IMR-90 (cell line): Measurements from ENCODE around the gene ROBO4. TPM values are rescaled to one million over a fixed set of nuclear protein-coding genes. Genes with fewer than 3 reads are reported as not detected.
A peak's percentile ranks its signal among the peaks of the same experiment; 100 is the strongest.

ENCODE experiments used
- ATAC-seq: fragments of 200-7000 bp; cut with Tn5 transposase; 2 replicates; pipeline ENCODE4 v1.9.1; 2020; ENCODE audit warnings: low read depth, mild to moderate bottlenecking, moderate library complexity
- BruUV-seq: library from RNA; stranded (reverse); fragments of 400-500 nt; replicated peaks from 2 replicates; lab custom pipeline; 2021; lab: Mats Ljungman, UMichigan
- CTCF ChIA-PET: fragments of 300-600 bp; formaldehyde crosslinking; extraction: SDS; loops from one replicate; lab custom pipeline; 2021; ENCODE audit warnings: antibody characterized with exemption; lab: Yijun Ruan, JAX
- POLR2A ChIA-PET: fragments of 300-600 bp; sonication (Branson Sonifier 250); formaldehyde crosslinking; loops from one replicate; lab custom pipeline; 2022; ENCODE audit warnings: antibody characterized with exemption; ENCODE audit not compliant: unreplicated experiment; lab: Charles Lee
- DNase-seq: peaks from one replicate; pipeline ENCODE4 v3.0.0; 2013
- H2AFZ ChIP-seq: replicated peaks from 2 replicates; pipeline ENCODE3; 2013; ENCODE audit warnings: low read length, mild to moderate bottlenecking; ENCODE audit not compliant: poor library complexity
- H2AK5ac ChIP-seq: 2 replicates; pipeline ENCODE4 v1.6.1; 2013; ENCODE audit warnings: low read depth, low read length, inconsistent platforms
- H2AK9ac ChIP-seq: replicated peaks from 2 replicates; pipeline ENCODE3; 2013; ENCODE audit warnings: mild to moderate bottlenecking, low read depth, low read length, moderate library complexity; ENCODE audit not compliant: poor library complexity
- H2BK120ac ChIP-seq: 2 replicates; pipeline ENCODE4 v1.6.1; 2013; ENCODE audit warnings: low read depth, low read length, inconsistent platforms
- H2BK15ac ChIP-seq: 3 replicates; pipeline ENCODE4 v1.6.1; 2013; ENCODE audit warnings: low read depth, low read length, inconsistent platforms
- H2BK20ac ChIP-seq: 2 replicates; pipeline ENCODE4 v1.6.1; 2013; ENCODE audit warnings: low read depth, mild to moderate bottlenecking, inconsistent platforms, low read length, moderate library complexity
- H2BK5ac ChIP-seq: 2 replicates; pipeline ENCODE4 v1.6.1; 2013; ENCODE audit warnings: mild to moderate bottlenecking, low read depth, low read length, inconsistent platforms; ENCODE audit not compliant: poor library complexity, severe bottlenecking
- H3K14ac ChIP-seq: replicated peaks from 2 replicates; pipeline ENCODE4 v1.6.1; 2013; ENCODE audit warnings: low read depth, low read length, inconsistent platforms
- H3K18ac ChIP-seq: 2 replicates; pipeline ENCODE4 v1.6.1; 2013; ENCODE audit warnings: low read depth, low read length, control low read depth
- H3K23ac ChIP-seq: 2 replicates; pipeline ENCODE4 v1.6.1; 2013; ENCODE audit warnings: low read depth, low read length, inconsistent platforms
- H3K27ac ChIP-seq: 2 replicates; pipeline ENCODE4 v1.5.1; 2013; ENCODE audit warnings: mild to moderate bottlenecking, control low read depth, low read length; ENCODE audit not compliant: insufficient read depth
- H3K27me3 ChIP-seq: 2 replicates; pipeline ENCODE4 v1.6.1; 2013; ENCODE audit warnings: low read length; ENCODE audit not compliant: control insufficient read depth, insufficient read depth
- H3K36me3 ChIP-seq: 2 replicates; pipeline ENCODE4 v1.6.1; 2013; ENCODE audit warnings: low read length, mixed read lengths; ENCODE audit not compliant: control insufficient read depth, insufficient read depth
- H3K4ac ChIP-seq: 2 replicates; pipeline ENCODE4 v1.6.1; 2013; ENCODE audit warnings: low read depth, low read length, inconsistent platforms
- H3K4me1 ChIP-seq: 2 replicates; pipeline ENCODE4 v1.6.1; 2013; ENCODE audit warnings: low read length, mixed read lengths; ENCODE audit not compliant: control insufficient read depth, insufficient read depth
- H3K4me2 ChIP-seq: 2 replicates; pipeline ENCODE4 v1.6.1; 2013; ENCODE audit warnings: low read depth, mild to moderate bottlenecking, control low read depth, low read length, moderate library complexity
- H3K4me3 ChIP-seq: 2 replicates; pipeline ENCODE4 v1.5.1; 2013; ENCODE audit warnings: low read depth, mild to moderate bottlenecking, control low read depth, low read length, moderate library complexity; ENCODE audit not compliant: insufficient read depth
- H3K56ac ChIP-seq: 2 replicates; pipeline ENCODE4 v1.6.1; 2013; ENCODE audit warnings: low read length, inconsistent platforms; ENCODE audit not compliant: insufficient read depth; ENCODE audit errors: extremely low read depth
- H3K79me1 ChIP-seq, 2 experiments: 2 replicates each; pipeline ENCODE4 v1.6.1; 2013; ENCODE audit warnings: low read length in 2 of 2, inconsistent platforms in 1 of 2, low read depth in 1 of 2
- H3K9ac ChIP-seq: 2 replicates; pipeline ENCODE4 v1.6.1; 2013; ENCODE audit warnings: low read depth, low read length, control low read depth
- H3K9me1 ChIP-seq: 2 replicates; pipeline ENCODE4 v1.6.1; 2013; ENCODE audit warnings: low read length, inconsistent platforms; ENCODE audit not compliant: insufficient read depth
- H3K9me3 ChIP-seq: 2 replicates; pipeline ENCODE4 v1.6.1; 2013; ENCODE audit warnings: low read length; ENCODE audit not compliant: control insufficient read depth, insufficient read depth
- H4K20me1 ChIP-seq: 2 replicates; pipeline ENCODE4 v1.6.1; 2013; ENCODE audit warnings: low read length, inconsistent platforms; ENCODE audit not compliant: insufficient read depth
- H4K5ac ChIP-seq: 2 replicates; pipeline ENCODE4 v1.6.1; 2013; ENCODE audit warnings: mild to moderate bottlenecking, low read depth, low read length, control low read depth
- H4K8ac ChIP-seq, 2 experiments: 2 replicates each; pipeline ENCODE4 v1.6.1; 2013; ENCODE audit warnings: low read depth in 2 of 2, low read length in 2 of 2, control low read depth in 1 of 2, inconsistent platforms in 1 of 2
- H4K91ac ChIP-seq: 2 replicates; pipeline ENCODE4 v1.6.1; 2013; ENCODE audit warnings: low read depth, low read length, inconsistent platforms; ENCODE audit not compliant: insufficient read depth
- CEBPB ChIP-seq: IDR thresholded peaks from 2 replicates; pipeline ENCODE4 v1.6.1; 2012; ENCODE audit warnings: low read depth, low read length, improper control_type of control experiment
- CHD1 ChIP-seq: IDR thresholded peaks from 2 replicates; pipeline ENCODE4 v1.6.1; 2012; ENCODE audit warnings: low read depth, low read length, improper control_type of control experiment
- CTCF ChIP-seq: conservative IDR thresholded peaks from 2 replicates; pipeline ENCODE4 v1.5.1; 2012; ENCODE audit warnings: mild to moderate bottlenecking, low read depth, low read length, improper control_type of control experiment
- ELK1 ChIP-seq: fragments of 150-350 bp; IDR thresholded peaks from 2 replicates; pipeline ENCODE4 v1.6.1; 2016; ENCODE audit warnings: low read depth, mild to moderate bottlenecking, low read length, moderate library complexity, borderline replicate concordance
- FOS ChIP-seq: fragments of 150-350 bp; IDR thresholded peaks from 2 replicates; pipeline ENCODE4 v1.6.1; 2016; ENCODE audit warnings: low read depth, low read length
- MAFK ChIP-seq: IDR thresholded peaks from 2 replicates; pipeline ENCODE4 v1.6.1; 2012; ENCODE audit warnings: low read depth, low read length, improper control_type of control experiment
- MAZ ChIP-seq: IDR thresholded peaks from 2 replicates; pipeline ENCODE4 v1.6.1; 2012; ENCODE audit warnings: low read depth, mild to moderate bottlenecking, low read length, improper control_type of control experiment, moderate library complexity, borderline replicate concordance
- MXI1 ChIP-seq: IDR thresholded peaks from 2 replicates; pipeline ENCODE4 v1.6.1; 2012; ENCODE audit warnings: low read depth, mild to moderate bottlenecking, low read length, moderate library complexity, borderline replicate concordance
- NFE2L2 ChIP-seq: fragments of 150-350 bp; IDR thresholded peaks from 2 replicates; pipeline ENCODE4 v1.6.1; 2016; ENCODE audit warnings: low read depth, mild to moderate bottlenecking, low read length
- RAD21 ChIP-seq: IDR thresholded peaks from 2 replicates; pipeline ENCODE4 v1.6.1; 2012; ENCODE audit warnings: low read length, improper control_type of control experiment
- RFX5 ChIP-seq: IDR thresholded peaks from 2 replicates; pipeline ENCODE4 v1.8.0; 2012; ENCODE audit warnings: low read depth, mild to moderate bottlenecking, low read length, moderate library complexity
- SMC3 ChIP-seq: fragments of 150-350 bp; IDR thresholded peaks from 2 replicates; pipeline ENCODE4 v1.6.1; 2016; ENCODE audit warnings: low read depth, mild to moderate bottlenecking, antibody characterized with exemption, low read length, moderate library complexity
- WGBS, 2 experiments: methylation state at CpG; one replicate each; pipeline versions ENCODE4 v1.1.5 to v1.1.7; 2013; ENCODE audit warnings: missing lambda C conversion rate in 2 of 2; ENCODE audit not compliant: insufficient read length in 1 of 2; ENCODE audit errors: extremely low coverage in 2 of 2; 5-methylcytosine and 5-hydroxymethylcytosine counted together
- dilution Hi-C: fragments of 300-500 bp; cut with HindIII; formaldehyde crosslinking; loops from one replicate; pipeline ENCODE4 v1.14.3; 2018; ENCODE audit warnings: low sequenced_read_pairs; ENCODE audit not compliant: unreplicated experiment
- in situ Hi-C: fragments of 300-500 bp; cut with MboI; formaldehyde crosslinking; loops from 3 replicates; pipeline ENCODE4 v1.14.3; 2019; ENCODE audit warnings: low sequenced_read_pairs, inconsistent platforms, mixed read lengths
- intact Hi-C: fragments of 100-400 bp; cut with micrococcal nuclease; formaldehyde crosslinking; loops from 2 replicates; pipeline ENCODE4 v1.10.0; 2022
- polyA plus RNA-seq, 3 experiments: library from polyadenylated mRNA; depleted of rRNA; stranded (reverse); fragments of >200 nt; gene quantifications; 2 replicates each; pipeline ENCODE4 v1.2.3, GENCODE V29; 2012; ENCODE audit warnings: low replicate concordance in 1 of 3
- total RNA-seq: library from RNA; depleted of rRNA; stranded (reverse); fragments of >200 nt; gene quantifications from 2 replicates; pipeline ENCODE4 v1.2.3, GENCODE V29; 2012
- TF ChIP-seq, protein P1 (sequence below): fragments of 150-350 bp; IDR thresholded peaks from 2 replicates; pipeline ENCODE4 v1.6.1; 2017; ENCODE audit warnings: mild to moderate bottlenecking, antibody characterized with exemption, low read length, low read depth

Gene ROBO4
- total and polyA plus RNA-seq, 2 of the 4 experiments (the other 2 are of a cell fraction) = 0.72 to 0.82 TPM

GRCh38 chr11:124879493-124880289 is 18.0 kb downstream of the ROBO4 start:
- Histone ChIP-seq H4K20me1 (no peaks in the 10 kb centered on the region), H3K36me3 (no peaks in the 10 kb centered on the region), H3K4me1 (peaks cover 3% of the 10 kb centered on the region), H3K18ac (no peak overlapping the region), H2BK15ac (no peak overlapping the region), H3K14ac (no peak overlapping the region), H3K4me2 (no peak overlapping the region), H4K8ac (no peak overlapping the region), H3K27me3 (no peaks in the 10 kb centered on the region; the same call in 1 of the 2 replicates), H2AK9ac (no peak overlapping the region), H3K4me3 (no peak overlapping the region), H2BK20ac (no peak overlapping the region), H3K79me1 (peaks cover 6 to 21% of the 10 kb centered on the region in 2 experiments; a peak in 3 of 4 replicates), H2BK5ac (no peak overlapping the region), H3K56ac (no peak overlapping the region), H2BK120ac (no peak overlapping the region), H3K4ac (no peak overlapping the region), H4K91ac (no peak overlapping the region), H3K9me1 (peaks cover 3% of the 10 kb centered on the region; the same call in 1 of the 2 replicates), H3K27ac (no peak overlapping the region), H4K5ac (no peak overlapping the region), H3K9me3 (no peaks in the 10 kb centered on the region), H2AFZ (no peak overlapping the region), H3K23ac (no peak overlapping the region), H2AK5ac (peak overlapping the region; percentile 14; the same call in 1 of the 2 replicates), H3K9ac (no peak overlapping the region)
- ChIA-PET CTCF (no interaction called here), POLR2A (no interaction called here)
- DNase-seq = no peak
- intact Hi-C loops (loop anchor here (5.0 to 10.0 kb wide), 2 partner anchors 263 to 525 kb away; no protein-coding TSS in a partner anchor), dilution Hi-C loops (no loop called here), in situ Hi-C loops (loop anchor here (5.0 kb wide), 1 partner anchor 73 kb away; the partner anchor contains the start of gene CCDC15)
- 91% methylated on average over 4 of the region's 16 CpGs; no CpG with 5 or more reads in 1 of the 2 experiments for WGBS, 2 experiments
- no peak for ATAC-seq
- no TSS peak for BruUV-seq
- TF ChIP-seq RAD21 (no peak), NFE2L2 (no peak), ELK1 (no peak), SMC3 (no peak), CEBPB (no peak), CHD1 (no peak), MAFK (no peak), FOS (no peak), CTCF (no peak), MXI1 (no peak), MAZ (no peak), RFX5 (no peak)
- TF ChIP-seq, protein P1, sequence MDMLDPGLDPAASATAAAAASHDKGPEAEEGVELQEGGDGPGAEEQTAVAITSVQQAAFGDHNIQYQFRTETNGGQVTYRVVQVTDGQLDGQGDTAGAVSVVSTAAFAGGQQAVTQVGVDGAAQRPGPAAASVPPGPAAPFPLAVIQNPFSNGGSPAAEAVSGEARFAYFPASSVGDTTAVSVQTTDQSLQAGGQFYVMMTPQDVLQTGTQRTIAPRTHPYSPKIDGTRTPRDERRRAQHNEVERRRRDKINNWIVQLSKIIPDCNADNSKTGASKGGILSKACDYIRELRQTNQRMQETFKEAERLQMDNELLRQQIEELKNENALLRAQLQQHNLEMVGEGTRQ = no peak
